Activated CD4-positive, alpha-beta T cell treated with anti-CD3 and anti-CD28 coated beads, Interleukin-2, amount 10 ng/mL, durations not matched to agents 24 days and 14 days (primary cell): ENCODE results near the gene COL18A1. TPM values are rescaled to one million over a fixed set of nuclear protein-coding genes. Genes with fewer than 3 reads are reported as not detected.

ENCODE experiments used
- DNase-seq: peaks from one replicate; pipeline ENCODE4 v3.0.0; 2022
- H3K27ac Mint-ChIP-seq: one replicate; pipeline ENCODE4 v1.8.0; 2022; ENCODE audit warnings: mild to moderate bottlenecking, mixed read lengths
- H3K27me3 Mint-ChIP-seq: one replicate; pipeline ENCODE4 v1.8.0; 2022; ENCODE audit warnings: mixed read lengths
- H3K36me3 Mint-ChIP-seq: one replicate; pipeline ENCODE4 v1.8.0; 2022; ENCODE audit warnings: low read depth, mild to moderate bottlenecking, mixed read lengths
- H3K4me1 Mint-ChIP-seq: one replicate; pipeline ENCODE4 v1.8.0; 2021; ENCODE audit warnings: mixed read lengths
- H3K4me3 Mint-ChIP-seq: one replicate; pipeline ENCODE4 v1.8.0; 2022; ENCODE audit warnings: mild to moderate bottlenecking, moderate library complexity, mixed read lengths
- H3K9me3 Mint-ChIP-seq: one replicate; pipeline ENCODE4 v1.8.0; 2021; ENCODE audit warnings: mixed read lengths
- intact Hi-C: fragments of 100-400 bp; cut with micrococcal nuclease; formaldehyde crosslinking; loops from one replicate; pipeline ENCODE4 v1.15.1; 2023
- total RNA-seq: library from RNA; stranded (reverse); gene quantifications from 2 replicates; pipeline ENCODE4 v1.2.3, GENCODE V29; 2022

The COL18A1 gene
- total RNA-seq, 1 donor from 2014 or later, result 3.2 TPM

GRCh38 chr21:45506836-45507522 is 102.0 kb downstream of the COL18A1 start:
- H3K9me3 Mint-ChIP-seq, result no peaks in the 10 kb centered on the region
- peaks cover 4% of the 10 kb centered on the region for H3K4me1 Mint-ChIP-seq
- no peak for DNase-seq
- no peaks in the 10 kb centered on the region for H3K36me3 Mint-ChIP-seq
- H3K27me3 Mint-ChIP-seq, result no peaks in the 10 kb centered on the region
- no peak overlapping the region for H3K27ac Mint-ChIP-seq
- H3K4me3 Mint-ChIP-seq, result no peak overlapping the region
- intact Hi-C loops, result no loop called here

- intact Hi-C loops, result no loop called here
- Mint-ChIP-seq H3K4me1 (peaks cover 4% of the 10 kb centered on the region), H3K36me3 (no peaks in the 10 kb centered on the region), H3K27me3 (no peaks in the 10 kb centered on the region), H3K27ac (no peak overlapping the region), H3K4me3 (no peak overlapping the region), H3K9me3 (no peaks in the 10 kb centered on the region)
- DNase-seq, result no peak
Measured at GRCh38 chr21:45507523-45507875, 102.5 kb downstream of the COL18A1 start.

GRCh38 chr21:45507888-45508508 is 103.0 kb downstream of the COL18A1 start:
- no peak for DNase-seq
- H3K27me3 Mint-ChIP-seq, result no peaks in the 10 kb centered on the region
- H3K4me3 Mint-ChIP-seq, result no peak overlapping the region
- peaks cover 4% of the 10 kb centered on the region for H3K4me1 Mint-ChIP-seq
- no peaks in the 10 kb centered on the region for H3K9me3 Mint-ChIP-seq
- H3K27ac Mint-ChIP-seq, result peak overlapping the region; percentile 69
- intact Hi-C loops, result no loop called here
- no peaks in the 10 kb centered on the region for H3K36me3 Mint-ChIP-seq

- DNase-seq, result no peak
- Mint-ChIP-seq H3K4me3 (no peak overlapping the region), H3K9me3 (no peaks in the 10 kb centered on the region), H3K27ac (peak overlapping the region; percentile 69), H3K36me3 (peaks cover 3% of the 10 kb centered on the region), H3K27me3 (no peaks in the 10 kb centered on the region), H3K4me1 (peaks cover 6% of the 10 kb centered on the region)
- intact Hi-C loops, result no loop called here
Measured at GRCh38 chr21:45508607-45509565, 103.9 kb downstream of the COL18A1 start.

GRCh38 chr21:45509566-45510465 is 104.9 kb downstream of the COL18A1 start:
- no peaks in the 10 kb centered on the region for H3K9me3 Mint-ChIP-seq
- H3K27ac Mint-ChIP-seq, result no peak overlapping the region
- H3K27me3 Mint-ChIP-seq, result no peaks in the 10 kb centered on the region
- intact Hi-C loops, result no loop called here
- no peak for DNase-seq
- peaks cover 6% of the 10 kb centered on the region for H3K36me3 Mint-ChIP-seq
- peaks cover 6% of the 10 kb centered on the region for H3K4me1 Mint-ChIP-seq
- H3K4me3 Mint-ChIP-seq, result no peak overlapping the region

- no peaks in the 10 kb centered on the region for H3K27me3 Mint-ChIP-seq
- H3K4me3 Mint-ChIP-seq, result no peak overlapping the region
- H3K36me3 Mint-ChIP-seq, result peaks cover 8% of the 10 kb centered on the region
- DNase-seq, result no peak
- peaks cover 6% of the 10 kb centered on the region for H3K4me1 Mint-ChIP-seq
- no peaks in the 10 kb centered on the region for H3K9me3 Mint-ChIP-seq
- intact Hi-C loops, result no loop called here
- H3K27ac Mint-ChIP-seq, result no peak overlapping the region
Measured at GRCh38 chr21:45510466-45510955, 105.5 kb downstream of the COL18A1 start.

GRCh38 chr21:45511007-45511406 is 106.0 kb downstream of the COL18A1 start:
- peaks cover 9% of the 10 kb centered on the region for H3K36me3 Mint-ChIP-seq
- intact Hi-C loops, result no loop called here
- no peak overlapping the region for H3K4me3 Mint-ChIP-seq
- H3K27me3 Mint-ChIP-seq, result no peaks in the 10 kb centered on the region
- H3K9me3 Mint-ChIP-seq, result no peaks in the 10 kb centered on the region
- H3K27ac Mint-ChIP-seq, result no peak overlapping the region
- H3K4me1 Mint-ChIP-seq, result peaks cover 6% of the 10 kb centered on the region
- no peak for DNase-seq

- Mint-ChIP-seq H3K27ac (no peak overlapping the region), H3K4me1 (peaks cover 6% of the 10 kb centered on the region), H3K4me3 (no peak overlapping the region), H3K27me3 (no peaks in the 10 kb centered on the region), H3K9me3 (no peaks in the 10 kb centered on the region), H3K36me3 (peaks cover 12% of the 10 kb centered on the region)
- intact Hi-C loops, result no loop called here
- DNase-seq, result no peak
Measured at GRCh38 chr21:45511661-45512431, 106.9 kb downstream of the COL18A1 start.

- no peaks in the 10 kb centered on the region for H3K27me3 Mint-ChIP-seq
Measured at GRCh38 chr21:45512626-45513002, 107.6 kb downstream of the COL18A1 start.

GRCh38 chr21:45513003-45513717 is 108.2 kb downstream of the COL18A1 start:
- Mint-ChIP-seq H3K4me1 (peaks cover 11% of the 10 kb centered on the region), H3K27ac (no peak overlapping the region), H3K9me3 (peaks cover 5% of the 10 kb centered on the region), H3K4me3 (no peak overlapping the region), H3K27me3 (no peaks in the 10 kb centered on the region), H3K36me3 (peaks cover 24% of the 10 kb centered on the region)
- DNase-seq, result no peak
- intact Hi-C loops, result no loop called here

More at GRCh38 chr21:45512626-45513002, 107.6 kb downstream of the COL18A1 start:
- no peak for DNase-seq
- intact Hi-C loops, result no loop called here
- no peak overlapping the region for H3K4me3 Mint-ChIP-seq
- peaks cover 8% of the 10 kb centered on the region for H3K4me1 Mint-ChIP-seq
- H3K27ac Mint-ChIP-seq, result no peak overlapping the region
- H3K36me3 Mint-ChIP-seq, result peaks cover 19% of the 10 kb centered on the region
- H3K9me3 Mint-ChIP-seq, result no peaks in the 10 kb centered on the region

GRCh38 chr21:45513741-45514310 is 108.9 kb downstream of the COL18A1 start:
- intact Hi-C loops, result no loop called here
- Mint-ChIP-seq H3K27me3 (no peaks in the 10 kb centered on the region), H3K9me3 (peaks cover 5% of the 10 kb centered on the region), H3K4me1 (peaks cover 14% of the 10 kb centered on the region), H3K36me3 (peaks cover 31% of the 10 kb centered on the region), H3K27ac (no peak overlapping the region), H3K4me3 (no peak overlapping the region)
- DNase-seq, result no peak
